Measurements from ENCODE around the gene ASTN2. TPM values are rescaled to one million over a fixed set of nuclear protein-coding genes. Genes with fewer than 3 reads are reported as not detected.

ASTN2 gene
- total and polyA plus RNA-seq, 10 of the 15 experiments (the other 5 are each of a cell fraction or from before 2014, with no cell fraction given), result 1.4 to 15.7 (median 7.0) TPM

DNA sequence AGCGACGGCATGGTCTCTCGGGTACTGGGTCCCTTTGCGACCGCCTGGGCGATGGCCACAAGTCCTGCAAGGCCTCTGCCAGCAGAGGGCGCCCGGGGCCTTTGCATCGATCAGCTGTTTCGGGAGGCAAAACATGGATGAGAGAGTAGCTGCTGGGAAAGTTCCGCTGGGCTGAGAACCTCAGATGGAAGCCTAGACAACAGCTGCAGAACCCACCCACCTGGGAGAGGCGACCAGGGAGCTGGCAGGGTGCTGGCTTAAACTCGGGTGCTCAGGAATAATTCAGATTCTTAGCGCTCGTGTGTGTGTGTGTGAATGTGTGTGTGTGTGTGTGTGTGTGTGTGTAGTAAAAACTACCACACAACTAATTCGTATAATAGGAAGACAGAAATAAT, 677.7 kb downstream of the ASTN2 start:
- SMC1A ChIA-PET (ENCODE audit: uncharacterized antibody, unreplicated experiment), result interaction anchor here (0.7 to 5.4 kb wide), 10 partner anchors 16 to 1143 kb away, joined by 3 to 78 read pairs (median 3); no protein-coding TSS in a partner anchor
- H3K4me1 ChIP-seq (ENCODE audit: control insufficient read depth, insufficient read depth, low read length), result peaks cover 10% of the 10 kb centered on the region
- DNase-seq (ENCODE audit: low read depth, low spot score), result peak; percentile 1
- no peak overlapping the region for H3K4me2 ChIP-seq (ENCODE audit: control insufficient read depth, insufficient read depth)
- intact Hi-C loops (cut with micrococcal nuclease; ENCODE audit: unreplicated experiment), result loop anchor here (1.0 to 10.0 kb wide), 5 partner anchors 123 to 819 kb away; no protein-coding TSS in a partner anchor
- CTCF ChIA-PET, result interaction anchor here (0.5 to 8.2 kb wide), 35 partner anchors 8 to 819 kb away, joined by 3 to 173 read pairs (median 4); no protein-coding TSS in a partner anchor
- H3K9ac ChIP-seq (ENCODE audit: control insufficient read depth, insufficient read depth, low read length), result no peak overlapping the region
- no peaks in the 10 kb centered on the region for H4K20me1 ChIP-seq (ENCODE audit: control insufficient read depth, insufficient read depth)
- no peaks in the 10 kb centered on the region for H3K27me3 ChIP-seq (replicated peaks in 1 of 2; ENCODE audit: control insufficient read depth in 2 of 2, insufficient read depth in 2 of 2, low read length in 1 of 2)
- no peak overlapping the region for H3K27ac ChIP-seq (ENCODE audit: control insufficient read depth, insufficient read depth)
- FAIRE-seq, result peak; percentile 92
- no peaks in the 10 kb centered on the region; the same call in 2 of the 3 replicates for H3K9me3 ChIP-seq (replicated peaks; ENCODE audit: control insufficient read depth, insufficient read depth, low read length)
- 15% methylated on average over 16 of the region's 16 CpGs for WGBS (ENCODE audit: insufficient coverage, insufficient replicate concordance, low lambda C conversion rate, missing lambda C conversion rate)
- RAD21 ChIA-PET (ENCODE audit: unreplicated experiment), result interaction anchor here (0.5 to 5.9 kb wide), 9 partner anchors 26 to 799 kb away, joined by 3 to 60 read pairs (median 3); no protein-coding TSS in a partner anchor
- no peak overlapping the region for H2AFZ ChIP-seq (ENCODE audit: control insufficient read depth, low read depth, low read length)
- H3K4me3 ChIP-seq, result no peak overlapping the region
- ATAC-seq, result peak; percentile 91
- no peaks in the 10 kb centered on the region for H3K36me3 ChIP-seq (ENCODE audit: control insufficient read depth in 2 of 2, insufficient read depth in 2 of 2, low read length in 1 of 2)
- no peaks in the 10 kb centered on the region for H3K79me2 ChIP-seq (ENCODE audit: control insufficient read depth, insufficient read depth, low read length)
- no TSS peak for BruUV-seq (replicated peaks)
- in situ Hi-C loops (cut with MboI), result loop anchor here (5.0 to 25.0 kb wide), 2 partner anchors 120 to 675 kb away; partner anchors contain the start of gene ASTN2
- POLR2A ChIA-PET, result no interaction called here
- TF ChIP-seq BCL11A (IDR thresholded peaks at IDR 0.05; ENCODE audit: low read depth, low read length) (no peak), RFX5 (IDR thresholded peaks at IDR 0.05; ENCODE audit: low read depth, low read length) (no peak), RUNX3 (IDR thresholded peaks at IDR 0.05; ENCODE audit: low read length) (peak; percentile 26; the same call in 1 of the 2 replicates), POLR2A (IDR thresholded peaks at IDR 0.05; ENCODE audit: low read depth, low read length) (no peak), SIX5 (IDR thresholded peaks at IDR 0.05; ENCODE audit: low read depth, low read length, severe bottlenecking) (no peak), SP1 (IDR thresholded peaks at IDR 0.05; ENCODE audit: low read depth, low read length) (no peak), CBFB (IDR thresholded peaks at IDR 0.05; ENCODE audit: low read depth) (no peak), TCF12 (IDR thresholded peaks at IDR 0.05; ENCODE audit: low read depth, low read length) (0 out of 2 replicates have a peak, but pooled peaks have one; percentile 31), CBX5 (IDR thresholded peaks at IDR 0.05; ENCODE audit: low read depth) (0 out of 2 replicates have a peak, but pooled peaks have one; percentile 18), SMC3 (IDR thresholded peaks at IDR 0.05; ENCODE audit: borderline replicate concordance, low read length) (peak; percentile 86), EED (IDR thresholded peaks at IDR 0.05; ENCODE audit: low read depth) (peak; percentile 44; the same call in 1 of the 2 replicates), SUZ12 (IDR thresholded peaks at IDR 0.05; ENCODE audit: unreplicated experiment) (no peak), TCF7 (IDR thresholded peaks at IDR 0.05; ENCODE audit: borderline replicate concordance) (no peak), SMAD5 (IDR thresholded peaks at IDR 0.05; ENCODE audit: low read depth) (no peak), SREBF2 (IDR thresholded peaks at IDR 0.05; ENCODE audit: low read length) (no peak), ATF7 (IDR thresholded peaks at IDR 0.05; ENCODE audit: low read depth) (no peak), STAT1 (conservative IDR thresholded peaks at IDR 0.05) (no peak)
- TF ChIP-seq, protein P1, sequence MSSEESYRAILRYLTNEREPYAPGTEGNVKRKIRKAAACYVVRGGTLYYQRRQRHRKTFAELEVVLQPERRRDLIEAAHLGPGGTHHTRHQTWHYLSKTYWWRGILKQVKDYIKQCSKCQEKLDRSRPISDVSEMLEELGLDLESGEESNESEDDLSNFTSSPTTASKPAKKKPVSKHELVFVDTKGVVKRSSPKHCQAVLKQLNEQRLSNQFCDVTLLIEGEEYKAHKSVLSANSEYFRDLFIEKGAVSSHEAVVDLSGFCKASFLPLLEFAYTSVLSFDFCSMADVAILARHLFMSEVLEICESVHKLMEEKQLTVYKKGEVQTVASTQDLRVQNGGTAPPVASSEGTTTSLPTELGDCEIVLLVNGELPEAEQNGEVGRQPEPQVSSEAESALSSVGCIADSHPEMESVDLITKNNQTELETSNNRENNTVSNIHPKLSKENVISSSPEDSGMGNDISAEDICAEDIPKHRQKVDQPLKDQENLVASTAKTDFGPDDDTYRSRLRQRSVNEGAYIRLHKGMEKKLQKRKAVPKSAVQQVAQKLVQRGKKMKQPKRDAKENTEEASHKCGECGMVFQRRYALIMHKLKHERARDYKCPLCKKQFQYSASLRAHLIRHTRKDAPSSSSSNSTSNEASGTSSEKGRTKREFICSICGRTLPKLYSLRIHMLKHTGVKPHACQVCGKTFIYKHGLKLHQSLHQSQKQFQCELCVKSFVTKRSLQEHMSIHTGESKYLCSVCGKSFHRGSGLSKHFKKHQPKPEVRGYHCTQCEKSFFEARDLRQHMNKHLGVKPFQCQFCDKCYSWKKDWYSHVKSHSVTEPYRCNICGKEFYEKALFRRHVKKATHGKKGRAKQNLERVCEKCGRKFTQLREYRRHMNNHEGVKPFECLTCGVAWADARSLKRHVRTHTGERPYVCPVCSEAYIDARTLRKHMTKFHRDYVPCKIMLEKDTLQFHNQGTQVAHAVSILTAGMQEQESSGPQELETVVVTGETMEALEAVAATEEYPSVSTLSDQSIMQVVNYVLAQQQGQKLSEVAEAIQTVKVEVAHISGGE (CRISPR knock-in tag; IDR thresholded peaks at IDR 0.05), result no peak
- TF ChIP-seq, protein P2, sequence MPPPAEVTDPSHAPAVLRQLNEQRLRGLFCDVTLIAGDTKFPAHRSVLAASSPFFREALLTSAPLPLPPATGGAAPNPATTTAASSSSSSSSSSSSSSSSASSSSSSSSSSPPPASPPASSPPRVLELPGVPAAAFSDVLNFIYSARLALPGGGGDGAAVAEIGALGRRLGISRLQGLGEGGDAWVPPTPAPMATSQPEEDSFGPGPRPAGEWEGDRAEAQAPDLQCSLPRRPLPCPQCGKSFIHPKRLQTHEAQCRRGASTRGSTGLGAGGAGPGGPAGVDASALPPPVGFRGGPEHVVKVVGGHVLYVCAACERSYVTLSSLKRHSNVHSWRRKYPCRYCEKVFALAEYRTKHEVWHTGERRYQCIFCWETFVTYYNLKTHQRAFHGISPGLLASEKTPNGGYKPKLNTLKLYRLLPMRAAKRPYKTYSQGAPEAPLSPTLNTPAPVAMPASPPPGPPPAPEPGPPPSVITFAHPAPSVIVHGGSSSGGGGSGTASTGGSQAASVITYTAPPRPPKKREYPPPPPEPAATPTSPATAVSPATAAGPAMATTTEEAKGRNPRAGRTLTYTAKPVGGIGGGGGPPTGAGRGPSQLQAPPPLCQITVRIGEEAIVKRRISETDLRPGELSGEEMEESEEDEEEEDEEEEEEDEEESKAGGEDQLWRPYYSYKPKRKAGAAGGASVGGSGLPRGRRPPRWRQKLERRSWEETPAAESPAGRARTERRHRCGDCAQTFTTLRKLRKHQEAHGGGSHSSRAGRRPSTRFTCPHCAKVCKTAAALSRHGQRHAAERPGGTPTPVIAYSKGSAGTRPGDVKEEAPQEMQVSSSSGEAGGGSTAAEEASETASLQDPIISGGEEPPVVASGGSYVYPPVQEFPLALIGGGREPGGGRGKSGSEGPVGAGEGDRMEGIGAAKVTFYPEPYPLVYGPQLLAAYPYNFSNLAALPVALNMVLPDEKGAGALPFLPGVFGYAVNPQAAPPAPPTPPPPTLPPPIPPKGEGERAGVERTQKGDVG (CRISPR knock-in tag; IDR thresholded peaks at IDR 0.05), result no peak
- TF ChIP-seq, protein P3, sequence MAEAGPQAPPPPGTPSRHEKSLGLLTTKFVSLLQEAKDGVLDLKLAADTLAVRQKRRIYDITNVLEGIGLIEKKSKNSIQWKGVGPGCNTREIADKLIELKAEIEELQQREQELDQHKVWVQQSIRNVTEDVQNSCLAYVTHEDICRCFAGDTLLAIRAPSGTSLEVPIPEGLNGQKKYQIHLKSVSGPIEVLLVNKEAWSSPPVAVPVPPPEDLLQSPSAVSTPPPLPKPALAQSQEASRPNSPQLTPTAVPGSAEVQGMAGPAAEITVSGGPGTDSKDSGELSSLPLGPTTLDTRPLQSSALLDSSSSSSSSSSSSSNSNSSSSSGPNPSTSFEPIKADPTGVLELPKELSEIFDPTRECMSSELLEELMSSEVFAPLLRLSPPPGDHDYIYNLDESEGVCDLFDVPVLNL (IDR thresholded peaks at IDR 0.05; ENCODE audit: low read depth, low read length), result no peak
